ENCODE measurements around the gene CCN2. TPM values are rescaled to one million over a fixed set of nuclear protein-coding genes. Genes with fewer than 3 reads are reported as not detected.
"Not testable (repeated sequence)": the region's sequence is repeated elsewhere in the genome, so short reads cannot be mapped to it uniquely, and the experiment has no call there.

CCN2 gene
- total and polyA plus RNA-seq, 7 experiments from 2014 or later: not detected

DNA sequence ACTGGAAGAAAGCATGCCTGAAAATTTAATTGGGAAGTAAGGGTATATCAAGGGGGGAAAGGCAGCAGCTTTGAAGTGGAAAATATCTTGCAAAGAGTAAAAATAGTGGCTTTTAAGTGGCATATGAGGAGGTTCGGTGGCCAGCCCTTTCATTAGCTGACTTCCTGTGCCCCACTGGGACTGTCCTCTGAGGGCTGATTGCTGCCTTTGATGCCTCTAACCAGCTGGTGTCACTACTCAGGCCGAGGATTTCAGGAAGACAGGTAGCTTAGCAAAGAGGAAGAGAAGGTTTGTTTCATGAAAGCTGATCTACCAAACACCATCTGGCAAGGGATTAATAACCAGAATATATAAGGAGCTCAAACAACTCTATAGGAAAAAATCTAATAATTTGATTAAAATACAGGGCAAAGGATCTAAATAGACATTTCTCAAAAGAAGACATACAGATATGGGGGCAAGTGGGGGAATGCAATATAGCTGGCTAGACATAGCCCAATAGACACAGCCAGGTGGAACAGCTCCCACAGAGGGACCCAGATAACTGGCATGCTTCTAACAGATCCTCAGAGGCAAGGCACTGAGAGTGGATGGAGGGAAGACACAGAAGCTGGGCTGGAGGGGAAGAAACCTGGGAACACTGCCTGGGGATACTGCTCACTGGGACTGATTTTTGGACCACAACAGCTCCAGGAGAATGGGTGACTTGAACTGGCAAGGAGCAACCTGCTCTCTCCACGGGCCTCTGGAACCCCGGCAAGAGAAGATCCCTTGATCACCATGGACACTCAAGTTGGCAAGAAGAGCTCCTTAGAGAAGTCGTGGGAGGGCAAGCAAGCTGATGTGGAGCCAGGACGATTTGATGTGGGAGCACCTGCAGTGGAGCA is 33.2 kb downstream of the CCN2 start:
- H3K27me3 Mint-ChIP-seq: peaks cover 22 to 63% (median 56%) of the 10 kb centered on the region in 5 donors
- Histone ChIP-seq H3K4me1 (ENCODE audit: control insufficient read depth in 2 of 2, insufficient read depth in 2 of 2, low read length in 2 of 2) (no peaks in the 10 kb centered on the region), H3K4me3 (ENCODE audit: low read length) (no peak overlapping the region), H3K9me3 (ENCODE audit: control insufficient read depth in 2 of 3, low read length in 3 of 3) (no peaks in the 10 kb centered on the region), H3K27me3 (ENCODE audit: control insufficient read depth in 2 of 2, insufficient read depth in 2 of 2, low read length in 2 of 2) (no peaks in the 10 kb centered on the region), H3K36me3 (ENCODE audit: control insufficient read depth in 2 of 3, insufficient read depth in 3 of 3, low read length in 3 of 3) (no peaks in the 10 kb centered on the region), H3K27ac (ENCODE audit: low read depth, low read length) (no peak overlapping the region)
- H3K36me3 Mint-ChIP-seq: no peaks in the 10 kb centered on the region
- DNase-seq (no peak), ATAC-seq (no peak)
- peaks cover 0 to 10% (median 5%) of the 10 kb centered on the region in 7 donors for H3K4me1 Mint-ChIP-seq
- H3K4me3 Mint-ChIP-seq: no peak overlapping the region
- H3K9me3 Mint-ChIP-seq: peaks cover 0 to 20% (median 7%) of the 10 kb centered on the region in 11 donors
- POLR2A ChIA-PET: no interaction called here
- H3K27ac Mint-ChIP-seq: peak overlapping the region in 1 of 9 donors; percentile 13
- CTCF ChIA-PET: interaction anchor here (0.7 to 1.8 kb wide), 2 partner anchors 8 to 10 kb away, joined by 5 read pairs; no protein-coding TSS in a partner anchor
- intact Hi-C loops (cut with micrococcal nuclease): no loop called here

DNA sequence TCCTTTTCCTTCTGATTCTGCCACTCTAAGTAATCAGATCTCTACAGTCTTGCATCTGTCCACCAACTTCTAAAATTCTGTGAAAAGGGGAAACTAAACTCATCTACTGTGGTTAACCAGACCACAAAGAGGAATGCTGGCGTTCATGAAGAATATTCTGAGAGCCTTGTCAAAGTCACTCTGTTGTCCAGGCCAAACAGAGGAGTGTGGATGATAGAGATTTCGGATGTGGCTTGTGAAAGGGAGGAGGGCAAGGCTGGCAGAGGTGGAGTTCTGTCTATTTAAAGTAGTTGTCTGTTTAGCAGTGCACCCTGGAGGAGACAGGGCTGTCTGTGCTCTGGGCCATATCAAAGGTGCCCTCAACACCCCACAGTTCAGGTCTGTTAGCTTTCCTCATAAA is 33.9 kb downstream of the CCN2 start:
- intact Hi-C loops (cut with micrococcal nuclease): no loop called here
- DNase-seq (no peak), ATAC-seq (no peak)
- H3K27me3 Mint-ChIP-seq: peaks cover 25 to 63% (median 57%) of the 10 kb centered on the region in 5 donors
- Histone ChIP-seq H3K4me1 (ENCODE audit: control insufficient read depth in 2 of 2, insufficient read depth in 2 of 2, low read length in 2 of 2) (no peaks in the 10 kb centered on the region), H3K9me3 (ENCODE audit: control insufficient read depth in 2 of 3, low read length in 3 of 3) (no peaks in the 10 kb centered on the region), H3K27me3 (ENCODE audit: control insufficient read depth in 2 of 2, insufficient read depth in 2 of 2, low read length in 2 of 2) (no peaks in the 10 kb centered on the region), H3K4me3 (ENCODE audit: low read length) (no peak overlapping the region), H3K27ac (ENCODE audit: low read depth, low read length) (no peak overlapping the region), H3K36me3 (ENCODE audit: control insufficient read depth in 2 of 3, insufficient read depth in 3 of 3, low read length in 3 of 3) (no peaks in the 10 kb centered on the region)
- CTCF ChIA-PET: interaction anchor here (0.7 to 1.8 kb wide), 2 partner anchors 7 to 10 kb away, joined by 5 read pairs; no protein-coding TSS in a partner anchor
- peaks cover 0 to 13% (median 7%) of the 10 kb centered on the region in 11 donors for H3K9me3 Mint-ChIP-seq
- H3K36me3 Mint-ChIP-seq: no peaks in the 10 kb centered on the region
- H3K4me1 Mint-ChIP-seq: peaks cover 0 to 10% (median 5%) of the 10 kb centered on the region in 7 donors
- H3K4me3 Mint-ChIP-seq: no peak overlapping the region
- POLR2A ChIA-PET: no interaction called here
- H3K27ac Mint-ChIP-seq: peak overlapping the region in 1 of 9 donors; percentile 13

DNA sequence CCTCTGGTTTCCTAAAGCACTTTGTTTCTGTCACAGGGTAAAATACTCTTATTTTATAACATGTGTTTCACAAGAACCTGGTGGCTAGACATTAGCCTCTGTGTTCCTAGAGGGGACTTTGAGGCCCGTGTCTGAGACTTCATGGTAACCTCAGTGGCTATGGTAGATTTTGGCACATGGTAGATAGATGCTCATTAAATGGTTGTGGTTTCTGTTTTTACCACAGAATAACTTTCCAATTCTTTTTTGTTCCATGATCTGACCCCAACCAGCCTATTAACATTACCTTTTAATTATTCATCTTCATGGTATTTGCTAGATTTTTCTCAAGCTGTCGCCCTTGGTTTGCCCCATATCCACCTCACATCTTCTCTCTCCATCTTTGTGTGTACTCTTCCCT is 34.3 kb downstream of the CCN2 start:
- Mint-ChIP-seq H3K4me3 (no peak overlapping the region), H3K9me3 (peaks cover 0 to 9% (median 4%) of the 10 kb centered on the region in 11 donors), H3K27me3 (peaks cover 25 to 64% (median 61%) of the 10 kb centered on the region in 5 donors), H3K36me3 (no peaks in the 10 kb centered on the region), H3K4me1 (peaks cover 0 to 12% (median 5%) of the 10 kb centered on the region in 7 donors), H3K27ac (no peak overlapping the region)
- Histone ChIP-seq H3K36me3 (ENCODE audit: control insufficient read depth in 2 of 3, insufficient read depth in 3 of 3, low read length in 3 of 3) (no peaks in the 10 kb centered on the region), H3K9me3 (ENCODE audit: control insufficient read depth in 2 of 3, low read length in 3 of 3) (no peaks in the 10 kb centered on the region), H3K27me3 (ENCODE audit: control insufficient read depth in 2 of 2, insufficient read depth in 2 of 2, low read length in 2 of 2) (no peaks in the 10 kb centered on the region), H3K27ac (ENCODE audit: low read depth, low read length) (no peak overlapping the region), H3K4me1 (ENCODE audit: control insufficient read depth in 2 of 2, insufficient read depth in 2 of 2, low read length in 2 of 2) (no peaks in the 10 kb centered on the region), H3K4me3 (ENCODE audit: low read length) (no peak overlapping the region)
- ChIA-PET POLR2A (no interaction called here), CTCF (interaction anchor here (0.7 kb wide), 1 partner anchor 9 kb away, joined by 5 read pairs; no protein-coding TSS in a partner anchor)
- ATAC-seq: no peak
- no peak for DNase-seq
- intact Hi-C loops (cut with micrococcal nuclease): loop anchor here in 1 of 2 donors (1.0 kb wide), 1 partner anchor 567 kb away; no protein-coding TSS in a partner anchor

DNA sequence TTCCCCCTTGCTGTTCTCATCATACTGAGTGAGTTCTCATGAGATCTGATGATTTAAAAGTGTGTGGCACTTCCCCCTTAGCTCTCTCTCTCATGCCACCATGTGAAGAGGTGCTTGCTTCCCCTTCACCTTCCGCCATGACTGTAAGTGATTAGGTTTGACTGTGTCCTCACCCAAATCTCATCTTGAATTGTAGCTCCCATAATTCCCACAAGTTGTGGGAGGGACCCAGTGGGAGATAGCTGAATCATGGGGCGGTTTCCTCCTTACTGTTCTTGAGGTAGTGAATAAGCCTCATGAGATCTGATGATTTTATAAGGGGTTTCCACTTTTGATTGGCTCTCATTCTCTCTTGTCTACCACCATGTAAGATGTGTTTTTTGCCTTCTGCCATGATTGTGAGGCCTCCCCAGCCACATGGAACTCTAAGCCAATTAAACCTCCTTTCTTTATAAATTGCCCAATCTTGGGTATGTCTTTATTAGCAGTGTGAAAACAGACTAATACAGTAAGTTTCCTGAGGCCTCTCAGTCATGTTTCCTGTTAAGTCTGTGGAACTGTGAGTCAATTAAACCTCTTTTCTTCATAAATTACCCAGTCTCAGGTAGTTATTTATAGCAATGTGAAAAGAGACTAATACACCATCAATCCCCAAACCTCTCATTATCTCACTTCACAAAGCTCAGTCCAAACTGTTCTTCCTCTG is 34.9 kb downstream of the CCN2 start:
- H3K27ac Mint-ChIP-seq; DNase-seq; H3K27ac ChIP-seq (ENCODE audit: low read depth, low read length); H3K9me3 ChIP-seq (ENCODE audit: control insufficient read depth in 2 of 3, low read length in 3 of 3); H3K4me3 Mint-ChIP-seq; POLR2A ChIA-PET; H3K27me3 ChIP-seq (ENCODE audit: control insufficient read depth in 2 of 2, insufficient read depth in 2 of 2, low read length in 2 of 2); H3K9me3 Mint-ChIP-seq; H3K4me1 ChIP-seq (ENCODE audit: control insufficient read depth in 2 of 2, insufficient read depth in 2 of 2, low read length in 2 of 2); H3K4me3 ChIP-seq (ENCODE audit: low read length); H3K36me3 Mint-ChIP-seq; H3K36me3 ChIP-seq (ENCODE audit: control insufficient read depth in 2 of 3, insufficient read depth in 3 of 3, low read length in 3 of 3); ATAC-seq: not testable (repeated sequence)
- CTCF ChIA-PET: interaction anchor here (1.2 kb wide), 1 partner anchor 13 kb away, joined by 3 read pairs; no protein-coding TSS in a partner anchor
- Mint-ChIP-seq H3K27me3 (peaks cover 29 to 64% (median 61%) of the 10 kb centered on the region in 5 donors), H3K4me1 (peaks cover 0 to 12% (median 5%) of the 10 kb centered on the region in 7 donors)
- intact Hi-C loops (cut with micrococcal nuclease): loop anchor here in 1 of 2 donors (1.0 kb wide), 1 partner anchor 568 kb away; no protein-coding TSS in a partner anchor

DNA sequence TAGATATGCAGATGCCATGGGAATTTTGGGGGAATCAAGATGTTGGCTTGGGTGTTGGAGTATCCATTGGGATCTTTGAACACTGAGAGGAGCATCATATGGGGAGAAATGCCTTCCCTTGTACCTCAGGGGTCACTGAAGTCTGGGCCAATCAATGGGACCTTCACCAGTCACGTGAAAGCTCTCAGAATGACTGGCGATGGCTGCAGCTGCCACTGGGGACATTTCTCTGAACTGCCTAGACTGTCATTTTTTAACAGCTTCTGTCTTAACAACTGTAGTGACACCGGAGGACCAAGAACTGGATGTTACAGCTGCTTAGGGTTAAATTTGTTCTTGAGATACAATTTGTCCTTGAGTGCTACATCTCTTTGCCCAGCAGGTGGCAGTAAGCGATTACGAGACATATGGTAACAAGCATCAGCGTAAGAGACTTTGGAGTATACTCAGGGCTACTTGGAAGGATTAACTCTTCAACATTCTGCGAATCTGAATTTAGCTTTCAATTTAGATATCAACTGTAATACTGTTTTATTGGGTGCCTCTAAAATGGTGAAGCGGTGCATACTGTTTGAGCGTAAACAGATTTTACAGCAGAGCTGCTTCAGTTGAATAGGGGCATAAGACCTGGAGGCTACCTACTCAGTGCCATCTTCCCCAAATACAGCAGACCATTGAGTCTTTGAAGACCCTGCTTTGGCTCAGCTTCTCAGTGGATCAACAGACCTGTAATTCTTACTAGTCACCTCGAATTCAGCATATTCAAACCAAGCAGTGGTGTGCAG is 36.0 kb downstream of the CCN2 start:
- Mint-ChIP-seq H3K27ac (no peak overlapping the region), H3K27me3 (peaks cover 32 to 70% (median 58%) of the 10 kb centered on the region in 5 donors), H3K36me3 (no peaks in the 10 kb centered on the region), H3K4me3 (no peak overlapping the region), H3K4me1 (peaks cover 0 to 12% (median 6%) of the 10 kb centered on the region in 7 donors), H3K9me3 (peaks cover 0 to 4% (median 0%) of the 10 kb centered on the region in 11 donors)
- intact Hi-C loops (cut with micrococcal nuclease): loop anchor here (1.0 kb wide), 2 partner anchors 303 to 569 kb away; no protein-coding TSS in a partner anchor
- peak in 7 of 9 donors; percentile 12 to 43 (median 27) for DNase-seq
- no peak overlapping the region for H3K27ac ChIP-seq (ENCODE audit: low read depth, low read length)
- ChIA-PET POLR2A (no interaction called here), CTCF (interaction anchor here (1.2 to 1.3 kb wide), 4 partner anchors 10 to 365 kb away, joined by 3 to 6 read pairs (median 4); no protein-coding TSS in a partner anchor)
- peaks cover 0 to 4% of the 10 kb centered on the region in 2 donors for H3K27me3 ChIP-seq (ENCODE audit: control insufficient read depth in 2 of 2, insufficient read depth in 2 of 2, low read length in 2 of 2)
- H3K36me3 ChIP-seq (ENCODE audit: control insufficient read depth in 2 of 3, insufficient read depth in 3 of 3, low read length in 3 of 3): no peaks in the 10 kb centered on the region
- no peaks in the 10 kb centered on the region for H3K4me1 ChIP-seq (ENCODE audit: control insufficient read depth in 2 of 2, insufficient read depth in 2 of 2, low read length in 2 of 2)
- no peak overlapping the region for H3K4me3 ChIP-seq (ENCODE audit: low read length)
- ATAC-seq: peak; percentile 70
- H3K9me3 ChIP-seq (ENCODE audit: control insufficient read depth in 2 of 3, low read length in 3 of 3): no peaks in the 10 kb centered on the region

DNA sequence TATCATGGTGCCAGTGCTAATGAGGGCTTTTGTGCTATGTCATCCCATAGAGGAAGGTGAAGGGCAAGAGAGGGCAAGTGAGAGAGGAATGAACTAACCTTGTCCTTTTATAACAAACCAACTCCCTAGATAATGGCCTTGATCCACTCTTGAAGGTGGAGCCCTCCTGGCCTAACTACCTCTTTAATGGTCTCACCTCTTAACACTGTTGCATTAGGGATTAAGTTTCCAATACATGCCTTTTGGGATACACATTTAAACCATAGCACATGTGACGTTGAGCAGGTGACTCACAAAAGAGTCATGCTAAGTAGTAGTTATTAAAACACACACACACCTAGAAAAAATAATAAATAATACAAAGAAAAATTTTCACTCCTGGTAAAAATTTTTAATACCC is 36.9 kb downstream of the CCN2 start:
- ChIA-PET CTCF (interaction anchor here (1.2 kb wide), 1 partner anchor 345 kb away, joined by 4 read pairs; no protein-coding TSS in a partner anchor), POLR2A (no interaction called here)
- Histone ChIP-seq H3K27ac (ENCODE audit: low read depth, low read length) (no peak overlapping the region), H3K4me1 (ENCODE audit: control insufficient read depth in 2 of 2, insufficient read depth in 2 of 2, low read length in 2 of 2) (peaks cover 0 to 5% of the 10 kb centered on the region in 2 donors), H3K9me3 (ENCODE audit: control insufficient read depth in 2 of 3, low read length in 3 of 3) (no peaks in the 10 kb centered on the region), H3K36me3 (ENCODE audit: control insufficient read depth in 2 of 3, insufficient read depth in 3 of 3, low read length in 3 of 3) (no peaks in the 10 kb centered on the region), H3K27me3 (ENCODE audit: control insufficient read depth in 2 of 2, insufficient read depth in 2 of 2, low read length in 2 of 2) (peaks cover 0 to 4% of the 10 kb centered on the region in 2 donors), H3K4me3 (ENCODE audit: low read length) (no peak overlapping the region)
- no peak for DNase-seq
- no peak overlapping the region for H3K27ac Mint-ChIP-seq
- H3K36me3 Mint-ChIP-seq: no peaks in the 10 kb centered on the region
- intact Hi-C loops (cut with micrococcal nuclease): no loop called here
- peaks cover 32 to 60% (median 57%) of the 10 kb centered on the region in 5 donors for H3K27me3 Mint-ChIP-seq
- peaks cover 0 to 4% (median 0%) of the 10 kb centered on the region in 11 donors for H3K9me3 Mint-ChIP-seq
- peaks cover 6 to 18% (median 13%) of the 10 kb centered on the region in 7 donors for H3K4me1 Mint-ChIP-seq
- no peak for ATAC-seq
- no peak overlapping the region for H3K4me3 Mint-ChIP-seq

Data from naive thymus-derived CD4-positive, alpha-beta T cell (primary cell).